AG08396 (cell line): Measurements from ENCODE around the gene SORD.
A peak's percentile ranks its signal among the peaks of the same experiment; 100 is the strongest.
"Not testable (repeated sequence)": the region's sequence is repeated elsewhere in the genome, so short reads cannot be mapped to it uniquely, and the experiment has no call there.

Experiments
- DNase-seq: peaks from one replicate; pipeline ENCODE4 v3.0.0; 2012; ENCODE audit warnings: low spot score, mixed read lengths

Gene SORD

DNA sequence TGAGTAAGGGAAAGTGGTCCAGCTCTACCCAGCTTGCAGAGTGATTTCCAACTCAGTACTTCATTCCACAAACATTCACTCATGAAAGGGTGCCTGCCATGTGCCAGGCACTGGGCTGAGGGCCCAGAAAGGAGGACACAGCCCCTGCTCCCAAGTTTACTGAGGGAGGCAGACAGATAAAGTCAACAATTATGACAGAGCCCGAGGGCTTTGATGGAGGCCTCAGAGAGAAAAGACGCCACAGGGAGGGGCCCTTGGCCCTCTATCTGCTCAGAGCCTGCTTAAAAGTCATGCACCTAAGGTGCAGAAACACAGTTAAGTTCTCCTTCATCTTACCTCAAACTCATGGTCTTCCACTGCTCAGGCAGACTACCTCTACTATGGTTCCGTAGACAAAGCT lies 1.7 kb downstream of the SORD start:
- DNase-seq: not testable (repeated sequence)

DNA sequence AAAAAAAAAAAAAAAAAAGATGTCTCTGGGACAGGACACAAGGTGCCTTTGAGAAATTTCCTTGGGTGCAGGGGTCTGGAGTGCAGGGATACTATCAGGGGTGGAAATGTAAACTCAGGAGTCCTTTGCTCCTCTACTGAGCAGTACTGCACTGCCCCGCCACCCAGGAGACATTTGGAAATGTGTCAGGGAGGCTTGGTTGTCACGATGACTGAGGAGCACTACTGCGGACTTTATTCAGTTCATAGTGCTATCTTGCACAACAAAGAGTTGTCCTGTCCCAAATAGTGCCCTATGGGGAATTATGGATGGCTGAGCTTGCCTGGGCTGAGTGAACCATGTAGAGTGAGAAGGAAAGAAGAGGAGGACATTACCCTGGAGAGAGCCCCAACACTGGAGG lies 2.6 kb downstream of the SORD start:
- DNase-seq: not testable (repeated sequence)

DNA sequence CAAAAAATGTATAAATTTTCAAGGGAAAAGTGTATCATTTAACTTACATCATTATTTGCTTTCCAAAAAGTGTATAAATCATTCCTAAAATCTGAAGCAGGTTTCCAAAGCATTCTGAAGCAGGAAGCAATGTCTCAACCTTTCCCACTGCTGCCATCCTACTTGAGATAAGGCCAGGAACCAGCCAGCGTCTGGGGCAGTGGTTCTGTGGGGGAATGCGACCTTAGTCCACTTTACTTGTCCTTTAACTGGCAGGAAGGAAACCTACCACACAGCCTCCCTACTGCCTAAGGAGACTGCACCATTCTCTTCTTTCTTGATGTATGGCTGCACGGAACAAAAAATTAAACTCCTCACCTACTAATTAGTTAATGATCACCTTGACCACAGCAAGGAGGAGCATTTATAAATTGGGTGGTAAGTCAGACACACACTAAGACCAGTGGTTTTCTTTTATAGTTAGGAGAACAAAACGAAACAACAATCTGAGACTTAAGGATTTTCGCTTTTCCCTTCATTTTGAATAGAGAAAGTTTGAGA lies 3.7 kb downstream of the SORD start:
- no peak for DNase-seq

DNA sequence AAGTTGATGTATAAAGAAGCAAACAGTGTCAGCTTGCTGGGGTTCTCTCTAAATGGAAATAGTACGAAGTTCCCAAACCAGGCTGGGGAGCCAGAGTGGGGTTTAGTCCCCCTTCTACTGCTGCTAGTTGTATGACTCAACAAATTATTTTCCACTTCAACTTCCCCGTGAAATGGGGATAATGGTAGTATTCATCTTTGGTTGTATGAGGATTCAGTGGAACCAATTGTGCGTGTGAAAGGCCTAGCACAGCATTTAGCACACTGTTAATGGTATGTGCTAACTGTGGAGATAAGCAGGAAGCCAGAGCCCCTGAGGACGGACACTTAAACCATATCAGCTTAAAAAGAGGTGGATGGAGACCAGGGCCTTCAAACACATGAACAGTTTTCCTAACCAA lies 4.2 kb downstream of the SORD start:
- DNase-seq: no peak

DNA sequence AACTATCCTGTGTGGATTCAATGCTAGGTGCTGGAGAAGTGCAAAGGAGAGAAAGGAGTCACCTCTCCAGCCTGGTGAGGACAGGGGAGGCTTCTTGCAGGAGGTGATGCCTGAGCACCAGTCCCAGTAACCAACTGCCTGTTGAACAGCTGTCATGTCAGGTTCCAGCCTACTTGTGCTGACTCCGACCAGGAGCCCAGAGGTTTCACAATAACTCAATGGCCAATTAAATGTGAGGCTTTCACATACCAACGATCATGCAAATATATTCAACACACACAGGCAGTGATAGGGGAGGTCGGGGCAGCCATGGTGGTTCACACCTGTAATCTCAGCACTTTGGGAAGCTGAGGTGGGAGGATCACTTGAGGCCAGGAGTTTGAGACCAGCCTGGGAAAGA lies 7.7 kb downstream of the SORD start:
- DNase-seq: no peak

DNA sequence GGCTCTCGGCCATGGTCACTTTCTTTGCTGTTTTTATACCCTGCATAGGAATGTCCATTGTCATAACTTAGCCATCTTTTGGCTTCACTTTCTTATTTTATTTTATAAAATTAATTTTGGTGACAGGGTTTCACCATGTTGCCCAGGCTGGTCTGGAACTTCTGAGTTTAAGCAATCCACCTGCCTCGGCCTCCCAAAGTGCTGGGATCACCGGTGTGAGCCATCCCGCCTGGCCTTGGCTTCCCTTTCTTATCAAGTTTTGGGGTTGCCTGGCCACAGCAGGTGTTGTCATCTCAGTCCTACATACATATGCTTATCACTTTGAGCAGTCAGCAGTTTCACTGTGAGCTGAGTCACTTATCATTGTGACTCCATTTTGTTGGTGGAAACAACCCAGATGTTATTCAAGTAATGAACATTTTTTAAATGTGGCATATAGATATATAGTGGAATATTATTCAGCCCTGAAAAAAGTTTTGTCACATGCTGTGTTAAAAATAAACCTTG lies 8.6 kb downstream of the SORD start:
- not testable (repeated sequence) for DNase-seq

DNA sequence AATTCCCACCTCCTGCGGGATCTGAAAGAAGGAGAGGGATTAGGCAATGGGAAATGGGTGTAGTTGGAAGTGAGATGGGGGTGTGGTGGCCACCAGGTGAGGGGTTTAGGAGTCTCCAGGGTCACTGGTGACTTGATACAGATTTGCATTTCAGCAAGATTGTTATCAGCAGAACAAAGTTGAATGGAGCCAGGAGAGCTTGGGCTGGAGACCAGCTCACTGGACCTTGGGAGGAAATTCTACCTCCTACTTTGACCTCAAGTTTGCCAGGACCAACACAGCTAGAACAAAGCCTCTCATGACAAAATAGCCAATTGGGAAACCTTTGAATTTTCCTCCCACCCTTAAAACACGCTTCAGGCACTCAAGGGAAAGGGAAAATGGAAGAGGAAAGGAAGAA lies 9.5 kb downstream of the SORD start:
- DNase-seq: not testable (repeated sequence)

DNA sequence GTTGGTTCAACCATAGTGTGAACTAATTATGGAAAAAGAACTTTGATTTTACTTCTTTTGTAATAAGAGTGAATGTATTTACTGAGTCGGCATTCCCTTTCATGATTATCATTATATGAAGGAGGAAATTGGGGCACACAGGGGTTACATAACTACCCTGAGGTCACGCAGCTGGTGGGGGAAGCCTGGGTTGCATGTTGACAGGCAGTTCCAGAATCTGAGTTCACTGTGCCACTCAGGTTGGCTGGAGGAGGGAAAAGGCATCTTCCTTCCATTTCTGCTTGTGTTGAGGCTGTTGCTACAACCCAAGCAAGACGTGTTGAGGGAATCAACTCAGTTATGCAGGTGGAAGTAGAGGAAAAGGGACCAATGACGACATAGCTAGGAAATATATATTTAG lies 11.1 kb downstream of the SORD start:
- DNase-seq: not testable (repeated sequence)

DNA sequence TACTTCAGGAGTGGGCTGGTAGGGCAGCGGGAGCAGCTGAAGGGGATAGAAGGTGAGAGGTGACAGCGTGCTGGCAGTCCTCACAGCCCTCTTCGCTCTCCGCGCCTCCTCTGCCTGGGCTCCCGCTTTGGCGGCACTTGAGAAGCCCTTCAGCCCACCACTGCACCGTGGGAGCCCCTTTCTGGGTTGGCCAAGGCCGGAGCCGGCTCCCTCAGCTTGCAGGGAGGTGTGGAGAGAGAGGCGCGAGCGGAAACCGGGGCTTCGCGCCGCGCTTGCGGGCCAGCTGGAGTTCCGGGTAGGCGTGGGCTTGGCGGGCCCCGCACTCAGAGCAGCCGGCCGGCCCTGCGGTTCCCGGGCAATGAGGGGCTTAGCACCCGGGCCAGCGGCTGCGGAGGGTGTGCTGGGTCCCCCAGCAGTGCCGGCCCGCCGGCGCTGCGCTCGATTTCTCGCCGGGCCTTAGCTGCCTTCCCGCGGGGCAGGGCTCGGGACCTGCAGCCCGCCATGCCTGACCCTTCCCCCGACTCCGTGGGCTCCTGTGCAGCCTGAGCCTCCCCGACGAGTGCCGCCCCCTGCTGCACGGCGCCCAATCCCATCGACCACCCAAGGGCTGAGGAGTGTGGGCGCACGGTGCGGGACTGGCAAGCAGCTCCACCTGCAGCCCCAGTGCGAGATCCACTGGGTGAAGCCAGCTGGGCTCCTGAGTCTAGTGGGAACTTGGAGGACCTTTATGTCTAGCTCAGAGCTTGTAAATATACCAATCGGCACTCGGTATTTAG lies 11.8 kb downstream of the SORD start:
- DNase-seq: not testable (repeated sequence)

DNA sequence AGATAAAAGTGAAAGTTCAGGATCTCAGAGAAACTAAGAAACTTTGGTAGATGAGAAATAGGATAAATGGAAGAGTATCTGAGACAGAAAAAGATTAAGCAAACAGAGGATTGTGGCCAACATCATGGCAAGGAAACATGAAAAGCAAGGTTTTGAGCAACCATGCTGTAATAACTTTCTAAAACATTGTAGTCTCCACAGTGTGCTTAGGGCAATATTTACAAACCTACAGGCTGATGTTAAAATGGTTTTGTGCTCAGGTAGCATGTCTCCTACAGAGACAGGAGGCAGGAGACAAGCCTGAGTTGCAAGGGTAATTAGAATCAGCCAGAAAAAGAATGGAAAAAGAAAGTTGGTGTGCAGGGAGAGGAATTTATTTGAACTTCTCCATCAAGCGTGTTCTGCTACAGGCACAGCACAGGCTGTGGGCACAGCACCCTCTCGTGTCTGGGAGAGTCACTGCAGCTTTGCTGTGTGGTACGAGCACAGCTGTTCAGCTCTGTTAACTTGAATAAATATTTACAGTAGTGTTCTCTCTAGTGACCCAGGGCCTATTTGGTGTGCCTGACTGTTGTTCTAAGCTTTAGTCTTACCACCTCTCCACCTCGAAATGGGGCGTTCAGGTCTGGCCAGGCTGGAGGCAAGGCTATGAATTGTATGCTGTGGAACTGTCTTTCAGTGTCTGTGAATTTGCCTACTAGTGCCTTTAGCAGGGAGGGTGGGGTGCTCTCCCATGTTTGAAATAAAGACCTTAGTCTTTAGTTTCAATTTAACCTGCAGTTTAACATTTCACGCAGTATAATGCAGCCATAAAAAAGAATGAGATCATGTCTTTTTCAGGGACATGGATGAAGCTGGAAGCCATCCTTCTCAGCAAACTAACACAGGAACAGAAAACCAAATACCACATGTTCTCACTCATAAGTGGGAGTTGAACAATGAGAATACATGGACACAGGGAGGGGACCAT lies 14.1 kb downstream of the SORD start:
- peak; percentile 73 for DNase-seq

DNA sequence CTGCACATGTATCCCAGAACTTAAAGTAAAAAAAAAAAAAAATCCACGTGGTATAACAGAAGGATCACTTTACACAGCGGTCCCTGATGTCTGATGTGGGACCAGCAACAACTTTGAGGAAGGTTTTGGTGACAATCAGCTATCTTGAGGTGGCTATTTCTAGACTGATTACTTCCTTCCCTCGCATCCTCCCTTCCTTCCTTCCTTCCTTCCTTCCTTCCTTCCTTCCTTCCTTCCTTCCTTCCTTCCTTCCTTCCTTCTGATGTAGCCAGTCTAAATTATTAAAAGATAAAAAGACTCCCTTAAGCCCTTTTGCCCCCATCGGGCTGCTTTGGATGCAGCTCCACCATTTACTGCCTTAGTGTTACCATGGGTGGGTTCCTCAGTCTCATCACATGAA lies 14.9 kb downstream of the SORD start:
- no peak for DNase-seq

DNA sequence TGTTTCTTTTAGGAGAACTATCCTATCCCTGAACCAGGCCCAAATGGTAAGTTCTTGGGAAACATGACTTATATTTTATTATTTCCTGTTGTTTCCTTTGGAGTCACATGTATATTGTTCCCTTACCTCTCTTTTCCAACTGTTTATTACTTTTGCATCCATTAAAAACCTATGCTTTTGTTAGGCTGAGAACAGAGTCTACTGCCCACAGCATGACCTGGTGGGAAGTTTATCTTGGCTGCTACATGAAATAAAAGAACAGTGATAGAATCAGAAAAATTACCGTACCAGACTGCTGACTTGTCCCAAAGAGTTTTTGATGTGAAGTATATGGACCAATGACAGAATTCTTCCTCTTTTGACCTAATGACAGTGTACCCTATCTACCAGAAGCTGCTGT lies 17.4 kb downstream of the SORD start:
- DNase-seq: not testable (repeated sequence)

DNA sequence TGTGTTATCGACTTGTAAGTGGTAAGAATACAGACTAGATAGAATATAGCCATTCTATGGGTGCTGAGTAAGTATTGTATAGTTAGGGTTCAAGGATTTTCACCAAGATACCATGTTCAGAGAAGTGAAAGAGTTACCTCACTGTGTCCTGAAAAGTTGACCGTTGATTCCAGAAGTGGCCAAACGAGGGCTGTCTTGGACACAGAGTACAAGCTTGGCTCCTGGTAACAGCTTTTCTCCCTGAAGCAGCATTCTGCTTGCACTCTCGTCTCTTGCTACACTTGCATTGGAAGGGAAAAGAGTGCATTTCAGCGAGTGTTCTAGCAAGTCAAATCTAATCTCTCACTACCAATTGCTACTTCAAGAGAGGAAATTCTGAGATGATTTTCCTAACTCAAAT lies 18.5 kb downstream of the SORD start:
- not testable (repeated sequence) for DNase-seq

DNA sequence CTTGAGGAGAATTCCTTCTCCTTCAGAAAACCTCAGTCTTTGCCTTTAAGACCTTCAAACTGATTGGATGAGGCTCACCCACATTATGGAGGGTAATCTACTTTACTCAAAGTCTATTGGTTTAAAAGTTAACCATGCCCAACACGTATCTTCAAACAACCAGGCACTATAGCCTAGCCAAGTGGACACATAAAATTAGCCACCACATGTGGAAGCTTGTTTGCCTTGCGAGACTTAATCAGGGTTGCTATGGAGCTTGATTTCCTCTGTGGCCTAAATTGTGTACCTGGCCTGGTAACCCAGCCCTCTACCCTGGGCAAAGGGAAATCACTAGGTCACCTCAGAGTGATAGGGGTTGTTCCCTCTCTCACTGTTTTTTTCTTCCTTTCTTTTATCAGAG lies 19.9 kb downstream of the SORD start:
- DNase-seq: not testable (repeated sequence)

DNA sequence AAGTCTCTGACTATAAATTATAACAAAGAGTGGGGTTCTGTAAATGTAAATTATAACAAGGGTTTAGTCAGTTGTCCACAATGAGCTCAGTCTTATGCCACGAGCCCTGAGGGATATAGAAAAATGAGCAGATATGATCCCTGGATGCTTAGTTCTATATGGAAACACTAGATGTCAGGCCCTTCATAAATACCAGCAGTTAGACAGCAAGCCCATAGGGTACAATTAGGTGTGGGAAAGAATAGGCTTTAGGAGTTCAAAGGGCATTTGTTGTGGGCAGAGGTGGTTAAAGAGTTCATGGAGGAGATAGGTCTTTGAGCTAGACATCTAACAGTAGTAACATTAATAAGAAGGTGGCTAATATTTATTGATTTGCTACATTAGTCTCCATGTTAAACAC lies 21.3 kb downstream of the SORD start:
- not testable (repeated sequence) for DNase-seq

DNA sequence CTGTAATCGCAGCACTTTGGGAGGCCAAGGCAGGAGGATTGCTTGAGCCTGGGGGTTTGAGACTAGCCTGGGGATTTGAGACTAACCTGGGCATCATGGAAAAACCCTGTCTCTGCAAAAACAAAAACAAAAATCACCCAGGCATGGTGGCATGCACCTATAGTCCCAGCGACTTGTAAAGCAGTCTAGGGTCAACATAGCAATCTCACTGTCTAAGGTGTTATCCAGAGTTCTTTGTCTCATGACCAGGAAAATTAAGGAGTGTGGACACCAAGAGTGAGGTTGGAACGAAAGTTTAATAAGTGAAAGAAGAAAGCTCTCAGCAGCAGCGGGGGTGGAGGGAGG lies 25.4 kb downstream of the SORD start:
- not testable (repeated sequence) for DNase-seq

DNA sequence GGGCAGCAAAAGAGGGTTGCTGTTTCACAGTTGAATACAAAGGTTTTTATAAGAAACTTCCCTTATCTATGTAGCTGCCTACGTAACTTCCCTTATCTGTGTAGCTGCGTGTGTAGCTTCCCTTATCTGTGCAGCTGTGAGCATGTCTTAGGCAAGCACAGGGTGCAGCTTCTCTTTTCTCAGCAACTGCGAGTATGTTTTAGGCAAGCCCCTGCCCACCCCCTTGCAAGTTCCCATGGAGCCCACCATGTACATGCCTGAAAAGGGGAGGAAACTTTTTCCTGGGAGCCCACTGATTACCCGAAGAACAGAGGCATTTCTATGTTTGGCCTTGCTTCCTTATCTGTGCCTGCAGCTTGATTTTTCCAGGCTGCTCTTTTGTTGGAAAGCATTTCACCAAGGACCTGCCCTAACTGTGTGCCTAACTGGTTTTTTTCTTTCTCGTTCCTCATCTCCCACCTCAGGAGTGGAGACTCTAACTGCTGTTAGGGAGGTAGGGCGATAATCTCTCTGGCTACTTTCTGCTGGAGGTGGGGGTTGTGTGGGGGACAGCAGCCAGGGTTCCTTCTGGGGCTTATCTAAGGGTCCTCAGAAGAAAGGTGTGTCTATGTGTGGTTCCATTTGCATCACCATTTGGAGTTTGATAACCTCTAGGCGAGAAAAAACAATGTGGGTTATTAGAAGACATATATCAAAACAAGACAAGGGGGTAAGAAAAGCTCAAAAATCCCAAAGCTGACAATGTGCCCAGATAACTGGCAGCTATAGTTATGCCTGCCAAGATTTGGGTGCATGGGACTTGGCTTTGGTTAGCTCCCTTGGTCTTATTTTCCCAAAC lies 26.0 kb downstream of the SORD start:
- no peak for DNase-seq

DNA sequence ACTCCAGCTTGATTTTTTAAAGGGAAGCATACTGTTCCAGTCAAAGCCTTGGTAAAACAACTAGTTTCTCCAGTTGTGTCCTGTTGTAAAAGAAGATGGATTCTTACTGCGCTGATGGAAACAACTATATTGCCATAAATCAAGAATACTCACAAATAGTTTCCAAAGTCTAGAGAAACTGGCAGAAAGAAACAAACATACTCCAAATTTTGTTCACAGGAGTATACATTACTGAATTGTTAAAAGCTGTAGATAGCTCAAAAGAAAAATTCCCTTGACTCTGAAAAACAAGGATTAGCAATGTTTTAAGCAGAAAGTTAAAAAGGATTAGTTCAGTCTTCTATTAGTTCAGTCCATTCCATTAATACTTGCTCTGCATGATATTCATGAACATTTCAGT lies 27.6 kb downstream of the SORD start:
- no peak for DNase-seq

DNA sequence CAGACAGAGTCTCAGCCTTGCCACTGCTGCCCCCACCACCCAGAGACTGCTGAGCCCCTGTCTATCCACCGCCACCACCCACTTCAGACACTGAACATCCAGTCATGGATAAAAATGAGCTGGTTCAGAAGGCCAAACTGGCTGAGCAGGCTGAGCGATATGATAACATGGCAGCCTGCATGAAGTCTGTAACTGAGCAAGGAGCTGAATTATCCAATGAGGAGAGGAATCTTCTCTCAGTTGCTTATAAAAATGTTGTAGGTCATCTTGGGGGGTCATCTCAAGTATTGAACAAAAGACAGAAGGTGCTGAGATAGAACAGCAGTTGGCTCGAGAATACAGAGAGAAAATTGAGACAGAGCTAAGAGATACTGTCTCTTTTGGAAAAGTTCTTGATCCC lies 29.7 kb downstream of the SORD start:
- not testable (repeated sequence) for DNase-seq

DNA sequence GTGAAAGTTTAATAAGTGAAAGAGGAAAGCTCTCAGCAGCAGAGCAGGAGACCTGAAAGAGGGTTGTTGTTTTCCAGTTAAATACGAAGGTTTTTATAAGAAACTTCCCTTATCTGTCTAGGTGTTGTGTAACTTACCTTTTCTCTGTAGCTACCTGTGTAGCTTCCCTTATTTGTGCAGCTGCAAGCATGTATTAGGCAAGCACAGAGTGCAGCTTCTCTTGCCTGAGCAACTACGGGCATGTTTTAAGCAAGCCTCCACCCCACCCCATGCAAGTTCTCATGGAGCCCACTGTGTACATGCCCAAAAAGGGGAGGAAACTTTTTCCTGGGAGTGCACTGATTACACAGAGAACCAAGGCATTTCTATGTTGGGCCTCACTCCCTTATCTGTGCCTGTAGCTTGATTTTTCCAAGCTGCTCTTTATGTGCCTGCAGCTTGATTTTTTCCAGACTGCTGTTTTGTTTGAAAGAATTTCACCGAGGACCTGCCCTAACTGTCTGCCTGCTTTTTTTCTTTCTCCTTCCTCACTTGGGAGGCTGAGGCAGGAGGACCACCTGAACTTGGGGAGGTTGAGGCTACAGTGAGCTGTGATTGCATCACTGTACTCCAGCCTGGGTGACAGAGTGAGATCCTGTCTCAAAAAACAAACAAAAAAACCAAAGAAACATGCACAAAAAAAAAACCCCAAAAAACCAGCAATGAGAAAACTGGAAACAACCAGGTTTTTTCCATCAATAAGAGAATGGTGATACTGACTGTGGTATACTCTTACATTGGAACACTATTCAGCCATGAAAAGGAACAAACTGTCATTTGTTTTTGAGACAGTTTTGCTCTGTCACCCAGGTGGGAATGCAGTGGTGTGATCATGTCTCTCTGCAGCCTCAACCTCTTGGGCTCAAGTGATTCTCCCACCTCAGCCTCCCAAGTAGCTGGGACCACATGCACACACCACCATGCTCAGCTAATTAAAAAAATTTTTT lies 36.0 kb downstream of the SORD start:
- DNase-seq: not testable (repeated sequence)
